H1 (cell line): ENCODE results near the gene CDK7. TPM values are rescaled to one million over a fixed set of nuclear protein-coding genes. Genes with fewer than 3 reads are reported as not detected.

Experiments used
- CTCF ChIA-PET: fragments of 300-600 bp; sonication (Branson Sonifier 250); formaldehyde crosslinking; loops from one replicate; lab custom pipeline; 2021; ENCODE audit not compliant: partially characterized antibody; lab: Charles Lee
- POLR2A ChIA-PET: fragments of 300-600 bp; sonication (Branson Sonifier 250); formaldehyde crosslinking; loops from one replicate; lab custom pipeline; 2021; ENCODE audit warnings: inconsistent platforms; ENCODE audit not compliant: partially characterized antibody; lab: Charles Lee
- DNase-seq, 2 experiments: peaks; one replicate each; pipeline versions ENCODE4 v3.0.0 to v3.0.0-alpha.2; 2010 to 2022; ENCODE audit warnings: low spot score in 2 of 2, low read depth in 1 of 2, mixed read lengths in 1 of 2
- FAIRE-seq: peaks from 2 replicates; lab custom pipeline; 2011; peaks lifted over from hg19 to GRCh38; lab: Jason Lieb, UNC
- H2AFZ ChIP-seq: 2 replicates; pipeline ENCODE4 v1.8.1; 2012; ENCODE audit warnings: low read length, inconsistent platforms
- H2AK5ac ChIP-seq: 2 replicates; pipeline ENCODE4 v1.6.1; 2013; ENCODE audit warnings: low read depth, low read length
- H2BK120ac ChIP-seq: replicated peaks from 2 replicates; pipeline ENCODE3; 2013; ENCODE audit warnings: low read depth, low read length, inconsistent platforms
- H2BK12ac ChIP-seq: 2 replicates; pipeline ENCODE4 v1.6.1; 2013; ENCODE audit warnings: low read depth, low read length
- H2BK15ac ChIP-seq: 2 replicates; pipeline ENCODE4 v1.6.1; 2013; ENCODE audit warnings: low read length
- H2BK20ac ChIP-seq: 2 replicates; pipeline ENCODE4 v1.6.1; 2013; ENCODE audit warnings: low read length
- H2BK5ac ChIP-seq: 2 replicates; pipeline ENCODE4 v1.6.1; 2013; ENCODE audit warnings: low read depth, low read length
- H3K14ac ChIP-seq: 2 replicates; pipeline ENCODE4 v1.6.1; 2013; ENCODE audit warnings: inconsistent platforms; ENCODE audit not compliant: insufficient read length
- H3K18ac ChIP-seq: 2 replicates; pipeline ENCODE4 v1.6.1; 2013; ENCODE audit warnings: low read length; ENCODE audit errors: extremely low read depth
- H3K23ac ChIP-seq: 2 replicates; pipeline ENCODE4 v1.6.1; 2013; ENCODE audit warnings: inconsistent platforms; ENCODE audit not compliant: insufficient read length
- H3K23me2 ChIP-seq: 2 replicates; pipeline ENCODE4 v1.6.1; 2013; ENCODE audit warnings: low read depth, low read length
- H3K27ac ChIP-seq: 2 replicates; pipeline ENCODE4 v1.6.1; 2011; ENCODE audit warnings: low read depth, low read length, inconsistent platforms
- H3K27me3 ChIP-seq, 4 experiments: replicated peaks in 1 of 4; 1 replicate in 1 of 4; 2 replicates in 3 of 4; pipeline versions ENCODE4 v1.6.1 to v1.8.1; 2011 to 2013; ENCODE audit warnings: low read length in 3 of 4, mild to moderate bottlenecking in 3 of 4, inconsistent platforms in 2 of 4, mixed read lengths in 2 of 4, moderate library complexity in 1 of 4; ENCODE audit not compliant: control insufficient read depth in 3 of 4, insufficient read depth in 3 of 4; ENCODE audit errors: extremely low read depth in 1 of 4
- H3K36me3 ChIP-seq, 4 experiments: 2 replicates each; pipeline versions ENCODE4 v1.6.1 to v1.8.1; 2011 to 2013; ENCODE audit warnings: mild to moderate bottlenecking in 4 of 4, low read length in 3 of 4, moderate library complexity in 2 of 4, control low read depth in 1 of 4, inconsistent platforms in 1 of 4; ENCODE audit not compliant: insufficient read depth in 4 of 4, control insufficient read depth in 2 of 4
- H3K4ac ChIP-seq: replicated peaks from 2 replicates; pipeline ENCODE3; 2013; ENCODE audit warnings: low read length, low read depth, mixed read lengths, inconsistent platforms; ENCODE audit not compliant: insufficient read length
- H3K4me1 ChIP-seq, 4 experiments: replicated peaks in 1 of 4; 1 replicate in 1 of 4; 2 replicates in 3 of 4; pipeline versions ENCODE4 v1.6.1 to v1.8.1; 2011 to 2013; ENCODE audit warnings: low read length in 3 of 4, inconsistent platforms in 2 of 4, mixed read lengths in 1 of 4; ENCODE audit not compliant: insufficient read depth in 4 of 4, control insufficient read depth in 3 of 4
- H3K4me2 ChIP-seq, 2 experiments: 2 replicates each; pipeline versions ENCODE4 v1.6.1 to v1.8.1; 2011 to 2013; ENCODE audit warnings: low read depth in 2 of 2, low read length in 2 of 2, control low read depth in 1 of 2, inconsistent platforms in 1 of 2, mild to moderate bottlenecking in 1 of 2; ENCODE audit not compliant: insufficient read depth in 1 of 2
- H3K4me3 ChIP-seq, 4 experiments: fragments of 200-600, 300-600 bp in 1 of 4; sonication (generic), shearing (Covaris generic), sonication (Bioruptor Twin) in 1 of 4; 2 replicates each; pipeline versions ENCODE4 v1.5.1 to v1.8.1; 2011 to 2016; ENCODE audit warnings: low read length in 4 of 4, low read depth in 3 of 4, control low read depth in 2 of 4, inconsistent platforms in 2 of 4, mild to moderate bottlenecking in 2 of 4, mixed read lengths in 1 of 4, moderate library complexity in 1 of 4; ENCODE audit not compliant: insufficient read depth in 2 of 4; ENCODE audit errors: extremely low read depth in 1 of 4
- H3K56ac ChIP-seq: replicated peaks from 2 replicates; pipeline ENCODE3; 2013; ENCODE audit warnings: low read depth, mild to moderate bottlenecking, mixed read lengths, low read length, inconsistent platforms; ENCODE audit not compliant: insufficient read length
- H3K79me1 ChIP-seq: 2 replicates; pipeline ENCODE4 v1.6.1; 2013; ENCODE audit warnings: low read depth, low read length, control low read depth
- H3K79me2 ChIP-seq, 2 experiments: 2 replicates each; pipeline versions ENCODE4 v1.6.1 to v1.8.1; 2012 to 2013; ENCODE audit warnings: low read length in 2 of 2, mild to moderate bottlenecking in 2 of 2, inconsistent platforms in 1 of 2; ENCODE audit not compliant: insufficient read depth in 2 of 2, control insufficient read depth in 1 of 2
- H3K9ac ChIP-seq, 4 experiments: replicated peaks in 1 of 4; 1 replicate in 1 of 4; 2 replicates in 3 of 4; pipeline versions ENCODE4 v1.6.1 to v1.8.1; 2011 to 2013; ENCODE audit warnings: low read depth in 3 of 4, low read length in 3 of 4, control low read depth in 2 of 4, mild to moderate bottlenecking in 2 of 4, moderate library complexity in 2 of 4, inconsistent platforms in 1 of 4; ENCODE audit errors: extremely low read depth in 1 of 4
- H3K9me3 ChIP-seq, 2 experiments: 2 replicates each; pipeline versions ENCODE4 v1.6.1 to v1.8.1; 2012 to 2013; ENCODE audit warnings: mild to moderate bottlenecking in 2 of 2, moderate library complexity in 2 of 2, control low read depth in 1 of 2, inconsistent platforms in 1 of 2, low read depth in 1 of 2, low read length in 1 of 2, mixed read lengths in 1 of 2; ENCODE audit not compliant: insufficient read depth in 2 of 2
- H4K20me1 ChIP-seq, 2 experiments: replicated peaks in 1 of 2; 2 replicates each; pipeline versions ENCODE3 to v1.8.1; 2011 to 2013; ENCODE audit warnings: inconsistent platforms in 2 of 2, low read length in 2 of 2, mild to moderate bottlenecking in 1 of 2; ENCODE audit not compliant: insufficient read depth in 2 of 2, control insufficient read depth in 1 of 2
- H4K5ac ChIP-seq: 2 replicates; pipeline ENCODE4 v1.6.1; 2013; ENCODE audit warnings: low read length, low read depth, mixed read lengths, inconsistent platforms; ENCODE audit not compliant: insufficient read length
- H4K8ac ChIP-seq: 2 replicates; pipeline ENCODE4 v1.8.0; 2013; ENCODE audit warnings: mild to moderate bottlenecking, moderate library complexity, low read length, inconsistent platforms; ENCODE audit not compliant: insufficient read depth; ENCODE audit errors: extremely low read depth
- H4K91ac ChIP-seq: replicated peaks from 2 replicates; pipeline ENCODE3; 2013; ENCODE audit warnings: low read length, mixed read lengths, inconsistent platforms; ENCODE audit not compliant: insufficient read length
- ATF3 ChIP-seq: IDR thresholded peaks from 2 replicates; pipeline ENCODE4 v1.6.1; 2011; ENCODE audit warnings: low read depth, mild to moderate bottlenecking, low read length; ENCODE audit not compliant: insufficient read depth
- BACH1 ChIP-seq: IDR thresholded peaks from 2 replicates; pipeline ENCODE4 v1.6.1; 2012; ENCODE audit warnings: low read length, improper control_type of control experiment
- BRCA1 ChIP-seq: IDR thresholded peaks from 2 replicates; pipeline ENCODE4 v1.6.1; 2012; ENCODE audit warnings: low read depth, low read length, improper control_type of control experiment
- CTCF ChIP-seq, 3 experiments: IDR thresholded peaks; 1 replicate in 2 of 3; 2 replicates in 1 of 3; pipeline versions ENCODE4 v1.5.1 to v1.6.1; 2011; ENCODE audit warnings: low read length in 3 of 3, mild to moderate bottlenecking in 3 of 3, inconsistent platforms in 2 of 3, low read depth in 1 of 3, moderate library complexity in 1 of 3; ENCODE audit not compliant: insufficient read depth in 1 of 3; ENCODE audit errors: control extremely low read depth in 1 of 3
- POLR2AphosphoS5 ChIP-seq: IDR thresholded peaks from 2 replicates; pipeline ENCODE4 v1.6.1; 2011; ENCODE audit warnings: low read depth, low read length
- POU5F1 ChIP-seq: IDR thresholded peaks from 2 replicates; pipeline ENCODE4 v1.6.1; 2011; ENCODE audit warnings: low read depth, mild to moderate bottlenecking, low read length, moderate library complexity
- RBBP5 ChIP-seq: IDR thresholded peaks from 2 replicates; pipeline ENCODE4 v1.7.1; 2012; ENCODE audit warnings: low read depth, mild to moderate bottlenecking, inconsistent platforms, low read length, moderate library complexity, borderline replicate concordance
- SIRT6 ChIP-seq: IDR thresholded peaks from one replicate; pipeline ENCODE4 v1.7.1; 2012; ENCODE audit warnings: low read length, inconsistent platforms
- SP1 ChIP-seq: IDR thresholded peaks from 2 replicates; pipeline ENCODE4 v1.6.1; 2011; ENCODE audit warnings: low read depth, low read length
- TAF1 ChIP-seq: IDR thresholded peaks from 2 replicates; pipeline ENCODE4 v1.6.1; 2011; ENCODE audit warnings: mild to moderate bottlenecking, low read depth, low read length
- TCF12 ChIP-seq: IDR thresholded peaks from 2 replicates; pipeline ENCODE4 v1.6.1; 2011; ENCODE audit warnings: low read depth, mild to moderate bottlenecking, low read length
- YY1 ChIP-seq: IDR thresholded peaks from 2 replicates; pipeline ENCODE4 v1.6.1; 2011; ENCODE audit warnings: low read depth, mild to moderate bottlenecking, low read length
- WGBS, 2 experiments: shearing (Covaris generic) in 1 of 2; methylation state at CpG; one replicate each; pipeline versions ENCODE4 v1.1.6 to v1.1.7; 2013 to 2015; ENCODE audit warnings: low lambda C conversion rate in 2 of 2, mixed read lengths in 2 of 2, inconsistent platforms in 1 of 2, low coverage in 1 of 2, missing lambda C conversion rate in 1 of 2; ENCODE audit not compliant: insufficient replicate concordance in 2 of 2, insufficient coverage in 1 of 2, insufficient read length in 1 of 2; ENCODE audit errors: extremely low coverage in 1 of 2, missing lambda C conversion rate in 1 of 2; 5-methylcytosine and 5-hydroxymethylcytosine counted together
- polyA plus RNA-seq, 7 experiments: library from polyadenylated mRNA; depleted of rRNA in 3 of 7; stranded (reverse) in 5 of 7; unstranded in 2 of 7; fragments of >200 nt in 5 of 7; fragments of 200-250 nt in 2 of 7; gene quantifications; 1 replicate in 5 of 7; 2 replicates in 1 of 7; 4 replicates in 1 of 7; pipeline versions ENCODE4 v1.2.1 to v1.2.3, GENCODE V29; 2011 to 2013; ENCODE audit warnings: missing spikeins in 2 of 7, mixed read lengths in 2 of 7
- total RNA-seq: library from RNA; stranded (reverse); fragmentation: NEBNext Ultra II Directional; extraction: Animal tissue kit (Norgen Biotek cat#: 25700); gene quantifications from 2 replicates; pipeline ENCODE4 v1.2.1, GENCODE V29; 2021

CDK7 gene
- total and polyA plus RNA-seq, 2 of the 8 experiments (the other 6 are each of a cell fraction or from before 2014, with no cell fraction given) = 39.9 to 63.4 TPM

GRCh38 chr5:69315972-69316371, 81.3 kb downstream of the CDK7 start:
- Histone ChIP-seq H3K79me1 (no peaks in the 10 kb centered on the region), H3K4me3 (no peak overlapping the region), H3K9ac (no peak overlapping the region), H3K4me1 (no peaks in the 10 kb centered on the region), H3K14ac (no peak overlapping the region), H3K36me3 (no peaks in the 10 kb centered on the region), H4K20me1 (no peaks in the 10 kb centered on the region), H3K27ac (no peak overlapping the region), H3K23ac (no peak overlapping the region), H2BK120ac (no peak overlapping the region), H2BK12ac (no peak overlapping the region), H3K4ac (no peak overlapping the region), H2BK5ac (no peak overlapping the region), H3K9me3 (no peaks in the 10 kb centered on the region), H2BK15ac (no peak overlapping the region), H4K5ac (no peak overlapping the region), H2BK20ac (no peak overlapping the region), H4K8ac (no peak overlapping the region), H3K79me2 (no peaks in the 10 kb centered on the region), H3K27me3 (no peaks in the 10 kb centered on the region), H4K91ac (no peak overlapping the region), H2AFZ (no peak overlapping the region), H3K23me2 (no peaks in the 10 kb centered on the region), H2AK5ac (no peak overlapping the region), H3K56ac (no peak overlapping the region), H3K18ac (no peak overlapping the region), H3K4me2 (no peak overlapping the region)
- ChIA-PET POLR2A (no interaction called here), CTCF (interaction anchor here (3.9 kb wide), 1 partner anchor 18 kb away, joined by 14 read pairs; no protein-coding TSS in a partner anchor)
- 79% methylated on average over 1 of the region's 1 CpG; no CpG with 5 or more reads in 1 of the 2 experiments for WGBS, 2 experiments
- FAIRE-seq (no peak), DNase-seq (no peak)
- TF ChIP-seq TCF12 (no peak), BRCA1 (no peak), POLR2AphosphoS5 (no peak), SP1 (no peak), POU5F1 (no peak), ATF3 (no peak), CTCF (IDR thresholded peaks at IDR 0.05; ENCODE audit: control extremely low read depth in 1 of 3, insufficient read depth in 1 of 3, low read depth in 1 of 3, low read length in 3 of 3) (no peak), YY1 (no peak), SIRT6 (no peak), RBBP5 (no peak), TAF1 (no peak), BACH1 (no peak)
